Osteocyte (in vitro differentiated cells): ENCODE measurements around the gene KCNA3. TPM values are rescaled to one million over a fixed set of nuclear protein-coding genes. Genes with fewer than 3 reads are reported as not detected.

ENCODE experiments used
- DNase-seq: peaks from one replicate; pipeline ENCODE4 v3.0.0; 2021; ENCODE audit warnings: mixed read lengths; ENCODE audit not compliant: unreplicated experiment; ENCODE audit errors: extremely low spot score
- H3K27ac Mint-ChIP-seq: one replicate; pipeline ENCODE4 v1.8.0; 2021; ENCODE audit warnings: mild to moderate bottlenecking, mixed read lengths; ENCODE audit not compliant: unreplicated experiment
- H3K27me3 Mint-ChIP-seq: one replicate; pipeline ENCODE4 v1.8.0; 2021; ENCODE audit warnings: mixed read lengths; ENCODE audit not compliant: unreplicated experiment
- H3K36me3 Mint-ChIP-seq: one replicate; pipeline ENCODE4 v1.8.0; 2021; ENCODE audit warnings: mixed read lengths; ENCODE audit not compliant: unreplicated experiment
- H3K4me1 Mint-ChIP-seq: one replicate; pipeline ENCODE4 v1.8.0; 2021; ENCODE audit warnings: mixed read lengths; ENCODE audit not compliant: unreplicated experiment
- H3K4me3 Mint-ChIP-seq: one replicate; pipeline ENCODE4 v1.8.0; 2021; ENCODE audit warnings: mild to moderate bottlenecking, moderate library complexity, mixed read lengths; ENCODE audit not compliant: unreplicated experiment
- H3K9me3 Mint-ChIP-seq: one replicate; pipeline ENCODE4 v1.8.0; 2021; ENCODE audit warnings: mixed read lengths; ENCODE audit not compliant: unreplicated experiment
- CTCF ChIP-seq: fragments of 200-600 bp; sonication (generic); IDR thresholded peaks from 2 replicates; pipeline ENCODE4 v1.5.0; 2021; ENCODE audit warnings: antibody characterized with exemption, mild to moderate bottlenecking, moderate library complexity
- total RNA-seq: library from RNA; stranded (reverse); gene quantifications from 2 replicates; pipeline ENCODE4 v1.2.1, GENCODE V29; 2021

KCNA3 gene
- total RNA-seq, 1 donor from 2014 or later, result not detected

GRCh38 chr1:110684491-110684890, 9.8 kb upstream of the KCNA3 start:
- H3K27ac Mint-ChIP-seq, result no peak overlapping the region
- DNase-seq, result no peak
- H3K4me3 Mint-ChIP-seq, result no peak overlapping the region
- H3K9me3 Mint-ChIP-seq, result no peaks in the 10 kb centered on the region
- H3K36me3 Mint-ChIP-seq, result no peaks in the 10 kb centered on the region
- peaks cover 7% of the 10 kb centered on the region for H3K27me3 Mint-ChIP-seq
- no peak for TF ChIP-seq CTCF
- H3K4me1 Mint-ChIP-seq, result no peaks in the 10 kb centered on the region

- Mint-ChIP-seq H3K9me3 (no peaks in the 10 kb centered on the region), H3K4me1 (no peaks in the 10 kb centered on the region), H3K27ac (no peak overlapping the region), H3K4me3 (no peak overlapping the region), H3K36me3 (no peaks in the 10 kb centered on the region), H3K27me3 (peaks cover 11% of the 10 kb centered on the region)
- TF ChIP-seq CTCF, result no peak
- DNase-seq, result no peak
Observed at GRCh38 chr1:110682898-110683297, 8.2 kb upstream of the KCNA3 start.

- Mint-ChIP-seq H3K36me3 (no peaks in the 10 kb centered on the region), H3K27me3 (peaks cover 35% of the 10 kb centered on the region), H3K4me3 (no peak overlapping the region), H3K9me3 (no peaks in the 10 kb centered on the region), H3K27ac (no peak overlapping the region), H3K4me1 (no peaks in the 10 kb centered on the region)
- no peak for TF ChIP-seq CTCF
- DNase-seq, result no peak
Observed at GRCh38 chr1:110680036-110680735, 5.4 kb upstream of the KCNA3 start.

GRCh38 chr1:110677526-110677925, 2.8 kb upstream of the KCNA3 start:
- Mint-ChIP-seq H3K36me3 (no peaks in the 10 kb centered on the region), H3K27ac (no peak overlapping the region), H3K4me1 (peaks cover 3% of the 10 kb centered on the region), H3K27me3 (peaks cover 53% of the 10 kb centered on the region), H3K4me3 (no peak overlapping the region), H3K9me3 (peaks cover 4% of the 10 kb centered on the region)
- TF ChIP-seq CTCF, result no peak
- no peak for DNase-seq

- Mint-ChIP-seq H3K4me3 (no peak overlapping the region), H3K4me1 (peaks cover 3% of the 10 kb centered on the region), H3K36me3 (no peaks in the 10 kb centered on the region), H3K27me3 (peaks cover 58% of the 10 kb centered on the region), H3K27ac (no peak overlapping the region), H3K9me3 (peaks cover 4% of the 10 kb centered on the region)
- DNase-seq, result no peak
- TF ChIP-seq CTCF, result no peak
Observed at GRCh38 chr1:110676970-110677369, 2.2 kb upstream of the KCNA3 start.
